Glutamatergic neuron (in vitro differentiated cells): ENCODE data around the gene NR2C2AP. TPM values are rescaled to one million over a fixed set of nuclear protein-coding genes. Genes with fewer than 3 reads are reported as not detected.

ENCODE experiments used
- DNase-seq: peaks from one replicate; pipeline ENCODE4 v3.0.0; 2022
- H3K27ac Mint-ChIP-seq: one replicate; pipeline ENCODE4 v1.8.0; 2020; ENCODE audit warnings: mild to moderate bottlenecking, mixed read lengths, inconsistent platforms; ENCODE audit not compliant: unreplicated experiment
- H3K27me3 Mint-ChIP-seq: one replicate; pipeline ENCODE4 v1.8.0; 2020; ENCODE audit warnings: mild to moderate bottlenecking, moderate library complexity, mixed read lengths, inconsistent platforms; ENCODE audit not compliant: unreplicated experiment
- H3K36me3 Mint-ChIP-seq: one replicate; pipeline ENCODE4 v1.8.0; 2020; ENCODE audit warnings: mild to moderate bottlenecking, mixed read lengths, inconsistent platforms; ENCODE audit not compliant: unreplicated experiment
- H3K4me1 Mint-ChIP-seq: one replicate; pipeline ENCODE4 v1.8.0; 2020; ENCODE audit warnings: mild to moderate bottlenecking, low read depth, mixed read lengths, inconsistent platforms; ENCODE audit not compliant: unreplicated experiment
- H3K4me3 Mint-ChIP-seq: one replicate; pipeline ENCODE4 v1.8.0; 2020; ENCODE audit warnings: mild to moderate bottlenecking, mixed read lengths, inconsistent platforms; ENCODE audit not compliant: unreplicated experiment
- H3K9me3 Mint-ChIP-seq: one replicate; pipeline ENCODE4 v1.8.0; 2020; ENCODE audit warnings: mild to moderate bottlenecking, moderate library complexity, mixed read lengths, inconsistent platforms; ENCODE audit not compliant: unreplicated experiment
- long read RNA-seq: library from polyadenylated mRNA; unstranded; transcript quantifications from one replicate; pipeline ENCODE4 v2.0.0, GENCODE V29; 2020; ENCODE audit not compliant: unreplicated experiment
- total RNA-seq: library from RNA; stranded (reverse); fragmentation: NEBNext Ultra II Directional; extraction: Animal tissue kit (Norgen Biotek cat#: 25700); gene quantifications from one replicate; pipeline ENCODE4 v1.2.1, GENCODE V29; 2021; ENCODE audit not compliant: unreplicated experiment
- TF ChIP-seq, protein P1 (sequence below): fragments of 200-600 bp; sonication (generic); IDR thresholded peaks from one replicate; pipeline ENCODE4 v1.5.0; 2021; ENCODE audit not compliant: partially characterized antibody, unreplicated experiment

Gene NR2C2AP, protein sequence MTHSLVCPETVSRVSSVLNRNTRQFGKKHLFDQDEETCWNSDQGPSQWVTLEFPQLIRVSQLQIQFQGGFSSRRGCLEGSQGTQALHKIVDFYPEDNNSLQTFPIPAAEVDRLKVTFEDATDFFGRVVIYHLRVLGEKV
- 5.5 TPM for total RNA-seq
- long read RNA-seq, partial matches to known transcripts, result 1 of 4 reads
- long read RNA-seq, other reads (novel, unspliced or antisense), result 1 of 4 reads

DNA sequence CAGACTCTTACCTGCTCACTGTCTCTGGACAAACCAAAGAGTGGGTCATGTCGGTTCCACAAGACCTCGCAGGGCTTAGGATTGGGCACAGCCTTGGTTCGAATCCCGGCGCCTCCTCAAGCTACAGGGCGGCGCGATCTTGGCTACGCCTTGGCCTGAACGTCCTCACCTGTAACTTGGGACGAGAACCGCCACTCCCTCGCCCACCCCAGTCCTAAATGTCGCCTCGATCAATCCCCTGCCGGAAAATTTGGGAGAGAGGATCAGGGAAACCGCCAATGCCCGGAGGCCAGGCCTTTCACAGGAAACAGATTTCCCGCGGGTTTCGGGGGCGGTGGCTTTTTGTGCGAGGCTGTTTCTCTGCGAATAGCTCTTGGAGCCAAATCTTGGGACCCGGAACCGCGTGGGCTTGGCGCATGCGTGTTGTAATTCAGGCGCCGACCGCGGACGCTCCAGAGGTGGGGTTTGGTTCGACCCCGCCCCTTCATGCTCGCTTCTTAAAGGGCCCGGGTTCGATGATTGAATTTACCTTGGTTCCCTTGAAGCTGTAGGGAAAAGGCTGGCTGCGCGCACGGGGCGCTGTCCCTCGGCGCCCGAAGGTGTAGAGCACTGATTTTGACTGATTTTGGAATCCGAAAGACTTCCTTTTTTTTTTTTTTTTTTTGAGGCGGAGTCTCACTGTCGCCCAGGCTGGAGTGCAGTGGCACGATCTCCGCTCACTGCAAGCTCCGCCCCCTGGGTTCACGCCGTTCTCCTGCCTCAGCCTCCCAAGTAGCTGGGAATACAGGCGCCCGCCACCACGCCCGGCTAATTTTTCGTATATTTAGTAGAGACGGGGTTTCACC, at the start of gene NR2C2AP:
NR2C2AP (minus strand) TSS at position 403 of the 845 bp plus-strand sequence; CDS start at position 49, 354 bp downstream.
- DNase-seq, result peak; percentile 79
- peaks cover 13% of the 10 kb centered on the region for H3K4me1 Mint-ChIP-seq
- TF ChIP-seq, protein P1, sequence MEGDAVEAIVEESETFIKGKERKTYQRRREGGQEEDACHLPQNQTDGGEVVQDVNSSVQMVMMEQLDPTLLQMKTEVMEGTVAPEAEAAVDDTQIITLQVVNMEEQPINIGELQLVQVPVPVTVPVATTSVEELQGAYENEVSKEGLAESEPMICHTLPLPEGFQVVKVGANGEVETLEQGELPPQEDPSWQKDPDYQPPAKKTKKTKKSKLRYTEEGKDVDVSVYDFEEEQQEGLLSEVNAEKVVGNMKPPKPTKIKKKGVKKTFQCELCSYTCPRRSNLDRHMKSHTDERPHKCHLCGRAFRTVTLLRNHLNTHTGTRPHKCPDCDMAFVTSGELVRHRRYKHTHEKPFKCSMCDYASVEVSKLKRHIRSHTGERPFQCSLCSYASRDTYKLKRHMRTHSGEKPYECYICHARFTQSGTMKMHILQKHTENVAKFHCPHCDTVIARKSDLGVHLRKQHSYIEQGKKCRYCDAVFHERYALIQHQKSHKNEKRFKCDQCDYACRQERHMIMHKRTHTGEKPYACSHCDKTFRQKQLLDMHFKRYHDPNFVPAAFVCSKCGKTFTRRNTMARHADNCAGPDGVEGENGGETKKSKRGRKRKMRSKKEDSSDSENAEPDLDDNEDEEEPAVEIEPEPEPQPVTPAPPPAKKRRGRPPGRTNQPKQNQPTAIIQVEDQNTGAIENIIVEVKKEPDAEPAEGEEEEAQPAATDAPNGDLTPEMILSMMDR, result no peak
- H3K36me3 Mint-ChIP-seq, result no peaks in the 10 kb centered on the region
- H3K4me3 Mint-ChIP-seq, result peak within 1 kb of the TSS; percentile 84
- H3K9me3 Mint-ChIP-seq, result peaks cover 6% of the 10 kb centered on the region
- no peak within 1 kb of the TSS for H3K27ac Mint-ChIP-seq
- peaks cover 16% of the 10 kb centered on the region for H3K27me3 Mint-ChIP-seq

DNA sequence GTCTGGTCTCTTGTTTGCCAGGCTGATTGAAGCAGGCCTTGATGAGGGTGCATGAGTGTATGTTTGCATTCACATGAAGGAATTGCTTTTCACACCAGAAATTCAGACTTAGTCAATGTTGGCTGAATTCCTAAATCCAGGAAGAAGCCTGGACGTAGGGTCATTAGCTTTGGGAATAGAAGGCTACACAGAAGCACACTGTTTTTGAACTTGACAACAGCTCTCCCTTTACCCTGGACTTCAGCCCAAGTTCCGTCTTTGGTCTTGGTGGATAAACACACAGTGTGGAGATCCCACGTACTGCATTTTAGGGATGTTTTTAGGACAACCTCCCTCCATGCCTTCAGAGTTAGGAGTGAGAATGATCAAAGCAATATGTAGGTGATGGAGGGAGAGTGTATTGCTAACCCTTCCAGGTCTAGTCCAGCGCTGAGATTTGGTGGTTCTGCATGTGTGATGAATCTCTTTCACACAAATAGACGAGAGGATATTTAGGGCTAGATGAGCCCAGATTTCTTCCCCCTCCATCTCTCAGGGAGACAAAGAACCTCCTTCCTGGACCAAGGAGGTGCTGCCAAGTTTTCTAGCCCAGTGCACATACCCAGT, 47.1 kb upstream of the NR2C2AP start:
- Mint-ChIP-seq H3K36me3 (peaks cover 21% of the 10 kb centered on the region), H3K27me3 (peaks cover 8% of the 10 kb centered on the region), H3K4me1 (no peaks in the 10 kb centered on the region), H3K4me3 (no peak overlapping the region), H3K9me3 (peaks cover 4% of the 10 kb centered on the region), H3K27ac (no peak overlapping the region)
- TF ChIP-seq, protein P1, result no peak
- DNase-seq, result no peak

- Mint-ChIP-seq H3K9me3 (peaks cover 9% of the 10 kb centered on the region), H3K4me3 (no peak overlapping the region), H3K27ac (no peak overlapping the region), H3K27me3 (peaks cover 8% of the 10 kb centered on the region), H3K36me3 (peaks cover 18% of the 10 kb centered on the region), H3K4me1 (no peaks in the 10 kb centered on the region)
- TF ChIP-seq, protein P1, result no peak
- no peak for DNase-seq
Observed at GRCh38 chr19:19240476-19240875, 37.3 kb upstream of the NR2C2AP start.

- TF ChIP-seq, protein P1, result no peak
- Mint-ChIP-seq H3K4me3 (no peak overlapping the region), H3K4me1 (no peaks in the 10 kb centered on the region), H3K27ac (no peak overlapping the region), H3K9me3 (peaks cover 9% of the 10 kb centered on the region), H3K36me3 (peaks cover 18% of the 10 kb centered on the region), H3K27me3 (peaks cover 8% of the 10 kb centered on the region)
- DNase-seq, result no peak
Observed at GRCh38 chr19:19239675-19240074, 36.5 kb upstream of the NR2C2AP start.
